Upper lobe of right lung (tissue), 1 donor: ENCODE measurements around the gene DHX32. TPM values are rescaled to one million over a fixed set of nuclear protein-coding genes. Genes with fewer than 3 reads are reported as not detected.

Source experiments
- ATAC-seq: fragments of 200-7000 bp; cut with Tn5 transposase; one replicate; pipeline ENCODE4 v1.9.1; 2020; ENCODE audit warnings: mild to moderate bottlenecking, moderate library complexity
- DNase-seq: peaks from one replicate; pipeline ENCODE4 v3.0.0-alpha.2; 2020
- H3K27ac ChIP-seq: fragments of 200-600 bp; one replicate; pipeline ENCODE4 v1.8.0; 2022
- H3K27me3 ChIP-seq: fragments of 200-600 bp; one replicate; pipeline ENCODE4 v1.8.0; 2022; ENCODE audit warnings: mild to moderate bottlenecking
- H3K36me3 ChIP-seq: fragments of 200-600 bp; one replicate; pipeline ENCODE4 v1.8.0; 2022
- H3K4me1 ChIP-seq: fragments of 200-600 bp; one replicate; pipeline ENCODE4 v1.8.0; 2022
- H3K4me3 ChIP-seq: fragments of 200-600 bp; one replicate; pipeline ENCODE4 v1.8.0; 2022; ENCODE audit warnings: mild to moderate bottlenecking
- H3K9me3 ChIP-seq: fragments of 200-600 bp; one replicate; pipeline ENCODE4 v1.8.0; 2022
- intact Hi-C: fragments of 100-400 bp; cut with DNase I; formaldehyde crosslinking; loops from one replicate; pipeline ENCODE4 v1.11.0; 2022
- total RNA-seq: library from RNA; stranded (reverse); fragmentation: NEBNext Ultra II Directional; extraction: Animal tissue kit (Norgen Biotek cat#: 25700); gene quantifications from one replicate; pipeline ENCODE4 v1.2.1, GENCODE V29; 2021
- TF ChIP-seq, protein P1 (sequence below): fragments of 200-600 bp; IDR thresholded peaks from one replicate; pipeline ENCODE4 v1.8.0; 2022; ENCODE audit warnings: antibody characterized with exemption
- donor health status: DM: no; HTN: yes; CAD: no; lungs with severe emphysema.

Gene DHX32
- total RNA-seq, 1 donor from 2014 or later: 35.1 TPM

DNA sequence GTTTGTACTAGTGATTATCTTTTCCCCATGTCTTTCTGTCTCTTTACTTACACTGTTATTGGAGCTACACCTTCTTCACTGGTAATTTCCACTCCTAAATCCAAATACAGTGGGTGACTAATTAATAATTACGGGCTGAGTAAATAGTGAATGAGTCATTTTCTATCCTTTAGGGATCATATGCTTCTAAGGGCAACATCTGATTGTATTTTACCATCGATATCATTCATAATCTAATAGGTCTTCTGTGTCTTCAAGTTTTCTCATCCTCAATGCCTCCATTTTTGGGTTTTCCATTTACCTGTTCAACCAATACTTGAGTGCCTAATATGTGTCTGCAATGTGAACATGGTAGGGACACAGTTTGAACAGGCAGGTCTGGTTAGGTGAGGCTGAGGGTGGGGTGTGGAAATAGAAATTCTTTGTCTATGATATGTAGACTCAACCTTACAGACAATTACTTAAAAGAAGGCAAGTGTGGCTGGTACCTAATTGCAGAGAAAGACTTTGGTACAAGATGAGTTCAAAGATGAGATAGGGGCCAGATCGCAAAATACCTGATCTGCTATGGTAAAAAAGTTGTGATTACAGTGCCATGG lies 5.9 kb upstream of the DHX32 start:
- ATAC-seq: no peak

DNA sequence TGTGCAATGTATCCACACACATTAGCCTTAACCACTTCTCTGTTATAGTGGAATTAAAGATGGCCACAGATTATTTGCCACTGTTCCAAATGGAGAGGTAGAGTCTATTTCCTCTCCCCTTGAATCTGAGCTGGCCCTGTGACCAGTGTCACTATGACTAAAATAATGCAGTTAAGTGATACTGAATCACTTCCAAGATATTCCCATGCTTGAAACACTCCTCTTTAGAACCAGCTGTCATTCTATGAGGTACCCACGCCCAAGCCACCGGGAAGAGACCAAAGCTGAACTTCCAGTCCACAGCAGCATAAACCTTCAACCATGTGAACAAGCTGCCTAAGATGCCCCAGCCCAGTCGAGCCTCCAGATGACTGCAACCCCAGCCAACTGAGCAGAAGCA lies 2.1 kb upstream of the DHX32 start:
- no peaks in the 10 kb centered on the region for H3K9me3 ChIP-seq
- DNase-seq (no peak), ATAC-seq (no peak)
- TF ChIP-seq, protein P1, sequence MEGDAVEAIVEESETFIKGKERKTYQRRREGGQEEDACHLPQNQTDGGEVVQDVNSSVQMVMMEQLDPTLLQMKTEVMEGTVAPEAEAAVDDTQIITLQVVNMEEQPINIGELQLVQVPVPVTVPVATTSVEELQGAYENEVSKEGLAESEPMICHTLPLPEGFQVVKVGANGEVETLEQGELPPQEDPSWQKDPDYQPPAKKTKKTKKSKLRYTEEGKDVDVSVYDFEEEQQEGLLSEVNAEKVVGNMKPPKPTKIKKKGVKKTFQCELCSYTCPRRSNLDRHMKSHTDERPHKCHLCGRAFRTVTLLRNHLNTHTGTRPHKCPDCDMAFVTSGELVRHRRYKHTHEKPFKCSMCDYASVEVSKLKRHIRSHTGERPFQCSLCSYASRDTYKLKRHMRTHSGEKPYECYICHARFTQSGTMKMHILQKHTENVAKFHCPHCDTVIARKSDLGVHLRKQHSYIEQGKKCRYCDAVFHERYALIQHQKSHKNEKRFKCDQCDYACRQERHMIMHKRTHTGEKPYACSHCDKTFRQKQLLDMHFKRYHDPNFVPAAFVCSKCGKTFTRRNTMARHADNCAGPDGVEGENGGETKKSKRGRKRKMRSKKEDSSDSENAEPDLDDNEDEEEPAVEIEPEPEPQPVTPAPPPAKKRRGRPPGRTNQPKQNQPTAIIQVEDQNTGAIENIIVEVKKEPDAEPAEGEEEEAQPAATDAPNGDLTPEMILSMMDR: no peak
- peaks cover 5% of the 10 kb centered on the region for H3K36me3 ChIP-seq
- no peaks in the 10 kb centered on the region for H3K4me1 ChIP-seq
- no peak overlapping the region for H3K27ac ChIP-seq
- H3K4me3 ChIP-seq: no peak overlapping the region
- no peaks in the 10 kb centered on the region for H3K27me3 ChIP-seq
- intact Hi-C loops: no loop called here

More for the DNA sequence above, 5.9 kb upstream of the DHX32 start:
- H3K27ac ChIP-seq: no peak overlapping the region
- no peak overlapping the region for H3K4me3 ChIP-seq
- no peak for DNase-seq
- no peaks in the 10 kb centered on the region for H3K36me3 ChIP-seq
- H3K9me3 ChIP-seq: no peaks in the 10 kb centered on the region
- intact Hi-C loops: no loop called here
- TF ChIP-seq, protein P1: no peak
- H3K4me1 ChIP-seq: no peaks in the 10 kb centered on the region
- no peaks in the 10 kb centered on the region for H3K27me3 ChIP-seq

GRCh38 chr10:125882596-125882995 lies 1.5 kb upstream of the DHX32 start:
- Histone ChIP-seq H3K27ac (no peak overlapping the region), H3K4me3 (no peak overlapping the region), H3K27me3 (no peaks in the 10 kb centered on the region), H3K4me1 (no peaks in the 10 kb centered on the region), H3K36me3 (peaks cover 5% of the 10 kb centered on the region), H3K9me3 (no peaks in the 10 kb centered on the region)
- ATAC-seq (no peak), DNase-seq (no peak)
- TF ChIP-seq, protein P1: no peak
- intact Hi-C loops: no loop called here

- no peaks in the 10 kb centered on the region for H3K27me3 ChIP-seq
- intact Hi-C loops: no loop called here
Observed at GRCh38 chr10:125880719-125881118, 373 bp downstream of the DHX32 start.

GRCh38 chr10:125878957-125879835 lies 1.9 kb downstream of the DHX32 start:
- no peak overlapping the region for H3K27ac ChIP-seq
- ATAC-seq: peak; percentile 20
- intact Hi-C loops: no loop called here

More at GRCh38 chr10:125880719-125881118, 373 bp downstream of the DHX32 start:
- Histone ChIP-seq H3K36me3 (peaks cover 5% of the 10 kb centered on the region), H3K27ac (no peak overlapping the region), H3K4me1 (no peaks in the 10 kb centered on the region), H3K4me3 (no peak overlapping the region), H3K9me3 (no peaks in the 10 kb centered on the region)
- no peak for ATAC-seq
- no peak for DNase-seq
- TF ChIP-seq, protein P1: no peak

More at GRCh38 chr10:125878957-125879835, 1.9 kb downstream of the DHX32 start:
- Histone ChIP-seq H3K4me3 (no peak overlapping the region), H3K4me1 (no peaks in the 10 kb centered on the region), H3K27me3 (no peaks in the 10 kb centered on the region), H3K36me3 (peaks cover 5% of the 10 kb centered on the region), H3K9me3 (no peaks in the 10 kb centered on the region)
- no peak for DNase-seq
- TF ChIP-seq, protein P1: no peak
